Measurements from ENCODE around the gene DOCK10.

- TF ChIP-seq CTCF (IDR thresholded peaks at IDR 0.05) = no peak
- no peak for TF ChIP-seq POLR2A (IDR thresholded peaks at IDR 0.05)
Measured at GRCh38 chr2:224927011-224927410, 115.3 kb downstream of the DOCK10 start.
